Epidermal melanocyte (primary cell): ENCODE data around the gene SPATA32.
A peak's percentile ranks its signal among the peaks of the same experiment; 100 is the strongest.

Experiments used
- DNase-seq: peaks from one replicate; pipeline ENCODE4 v3.0.0; 2011; ENCODE audit warnings: low spot score; ENCODE audit not compliant: insufficient read length

The SPATA32 gene

DNA sequence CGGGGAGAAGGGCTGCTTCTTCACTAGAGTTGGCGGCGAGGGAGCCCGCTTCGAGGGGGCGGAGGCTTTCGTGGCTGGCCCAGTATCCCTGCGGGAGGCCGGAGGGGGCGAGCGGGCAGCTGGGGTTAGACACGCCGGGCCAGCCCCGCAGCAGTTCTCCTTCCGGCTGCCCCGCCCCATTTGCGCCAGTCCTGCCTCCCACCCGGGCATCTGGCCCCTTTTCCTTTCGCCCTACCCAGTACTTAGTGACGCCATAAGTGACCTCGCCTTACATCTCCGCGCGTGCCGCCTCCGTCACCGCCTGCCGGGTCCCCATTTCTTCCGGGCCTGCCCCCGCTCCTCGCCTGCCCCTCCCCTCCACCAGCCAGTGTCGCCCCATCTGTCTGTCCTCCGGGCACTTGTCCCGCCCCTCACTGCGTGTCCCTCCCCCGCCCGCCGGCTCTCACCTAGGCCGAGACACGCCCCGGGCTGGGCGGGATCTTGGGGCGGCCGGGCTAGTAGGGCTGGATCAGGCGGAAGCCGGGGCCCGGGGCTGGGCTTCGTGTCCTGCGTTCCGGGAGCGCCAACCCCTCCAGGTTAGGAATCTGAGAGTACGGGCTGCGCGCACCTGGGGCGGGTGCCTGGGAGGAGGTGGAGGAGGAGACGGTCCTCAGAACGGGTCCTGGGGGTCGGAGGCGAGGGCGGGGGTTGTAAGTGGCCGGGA lies 14.3 kb downstream of the SPATA32 start:
- DNase-seq: peak; percentile 96

DNA sequence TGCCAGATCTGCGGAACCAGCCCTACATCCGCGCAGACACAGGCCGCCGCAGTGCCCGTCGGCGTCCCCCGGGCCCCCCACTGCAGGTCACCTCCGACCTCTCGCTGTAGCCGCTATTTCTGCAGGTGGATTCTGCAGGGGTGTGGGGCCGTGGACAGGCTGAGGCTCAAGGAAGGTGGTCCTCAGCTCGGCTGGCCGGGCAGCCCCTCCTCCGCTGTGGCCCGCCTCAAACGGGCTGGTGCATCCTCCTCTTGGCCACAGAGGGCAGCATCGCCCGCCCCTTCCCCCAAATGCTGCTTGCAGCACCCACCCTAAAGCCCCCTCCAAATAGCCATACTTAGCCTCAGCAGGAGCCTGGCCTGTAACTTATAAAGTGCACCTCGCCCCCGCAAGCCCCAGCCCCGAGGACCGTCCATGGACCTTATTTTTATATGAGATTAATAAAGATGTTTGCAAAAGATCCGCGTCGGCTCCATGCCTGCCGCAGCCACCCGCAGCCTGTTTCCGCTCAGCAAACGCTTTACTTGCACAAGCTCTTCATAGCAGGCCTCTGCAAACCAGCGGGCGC lies 14.9 kb downstream of the SPATA32 start:
- peak; percentile 74 for DNase-seq

DNA sequence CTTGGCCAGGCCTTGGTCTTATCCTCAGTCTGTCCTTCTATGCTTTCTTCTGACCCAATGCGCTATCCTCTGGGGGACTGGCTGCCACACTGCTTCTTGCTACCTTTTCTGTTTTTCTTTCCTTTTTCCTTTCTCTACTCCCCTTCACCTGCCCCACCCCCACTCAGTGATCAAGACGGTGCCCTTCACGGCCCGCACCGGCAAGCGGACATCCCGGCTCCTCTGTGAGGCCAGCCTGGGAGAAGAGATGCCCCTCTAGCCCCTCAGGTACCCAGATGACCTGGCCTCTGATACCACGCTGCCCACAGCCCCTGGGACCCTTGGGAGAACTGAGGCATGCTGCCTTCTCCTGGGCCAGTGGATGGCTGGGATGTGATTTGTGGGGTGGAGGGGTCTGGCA lies 15.6 kb downstream of the SPATA32 start:
- no peak for DNase-seq

DNA sequence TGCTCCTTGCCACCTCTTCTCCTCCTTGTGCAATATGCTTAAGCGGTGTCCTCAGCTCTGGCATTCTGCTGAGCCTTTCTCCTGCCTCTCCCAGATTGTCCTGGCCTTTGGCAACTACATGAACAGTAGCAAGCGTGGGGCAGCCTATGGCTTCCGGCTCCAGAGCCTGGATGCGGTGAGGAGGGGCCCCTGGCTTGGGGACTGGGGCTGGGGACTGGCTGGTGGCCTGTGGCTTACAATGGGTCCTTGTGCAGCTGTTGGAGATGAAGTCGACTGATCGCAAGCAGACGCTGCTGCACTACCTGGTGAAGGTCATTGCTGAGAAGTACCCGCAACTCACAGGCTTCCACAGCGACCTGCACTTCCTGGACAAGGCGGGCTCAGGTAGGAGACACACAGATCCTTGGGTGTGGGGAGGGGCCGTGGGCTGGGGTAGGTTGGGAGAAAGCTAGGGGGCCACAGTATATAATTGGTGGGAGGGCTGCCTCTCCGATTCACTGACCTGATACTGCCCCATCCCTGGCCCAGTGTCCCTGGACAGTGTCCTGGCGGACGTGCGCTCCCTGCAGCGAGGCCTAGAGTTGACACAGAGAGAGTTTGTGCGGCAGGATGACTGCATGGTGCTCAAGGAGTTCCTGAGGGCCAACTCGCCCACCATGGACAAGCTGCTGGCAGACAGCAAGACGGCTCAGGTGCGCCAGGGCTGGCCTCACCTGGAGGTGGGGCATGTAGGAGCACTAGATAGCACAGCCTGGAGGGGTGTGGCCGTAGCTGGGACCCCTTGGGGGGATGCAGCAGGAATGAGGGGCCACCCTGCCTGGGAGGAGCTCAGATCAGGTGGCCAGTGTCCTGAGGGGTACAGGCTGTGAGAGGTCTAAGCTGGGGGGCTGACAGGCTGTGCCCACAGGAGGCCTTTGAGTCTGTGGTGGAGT lies 16.9 kb downstream of the SPATA32 start:
- no peak for DNase-seq

DNA sequence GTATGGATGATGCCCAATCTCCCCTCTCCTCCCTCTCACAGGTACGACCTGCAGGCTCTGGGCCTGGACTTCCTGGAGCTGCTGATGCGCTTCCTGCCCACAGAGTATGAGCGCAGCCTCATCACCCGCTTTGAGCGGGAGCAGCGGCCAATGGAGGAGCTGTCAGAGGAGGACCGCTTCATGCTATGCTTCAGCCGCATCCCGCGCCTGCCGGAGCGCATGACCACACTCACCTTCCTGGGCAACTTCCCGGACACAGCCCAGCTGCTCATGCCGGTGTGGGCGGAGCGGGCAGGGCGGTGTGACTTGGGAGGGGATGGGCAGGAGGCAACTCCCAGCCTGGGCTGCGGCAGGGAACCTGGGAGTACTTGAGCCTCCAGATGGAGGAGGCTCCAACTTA lies 18.1 kb downstream of the SPATA32 start:
- DNase-seq: no peak

DNA sequence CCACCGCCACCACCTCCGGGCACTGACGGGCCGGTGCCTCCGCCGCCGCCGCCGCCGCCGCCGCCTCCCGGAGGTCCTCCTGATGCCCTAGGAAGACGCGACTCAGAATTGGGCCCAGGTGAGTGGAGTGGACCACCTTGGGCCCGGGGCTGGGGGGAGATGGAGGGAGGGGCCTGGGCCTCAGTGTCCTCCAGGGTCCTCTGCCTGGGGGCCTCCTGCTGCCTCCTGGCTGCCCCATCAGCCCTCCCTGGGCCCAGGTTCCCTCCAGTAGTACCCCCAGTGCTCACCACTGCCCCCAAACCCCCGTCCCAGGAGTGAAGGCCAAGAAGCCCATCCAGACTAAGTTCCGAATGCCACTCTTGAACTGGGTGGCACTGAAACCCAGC lies 19.9 kb downstream of the SPATA32 start:
- no peak for DNase-seq

DNA sequence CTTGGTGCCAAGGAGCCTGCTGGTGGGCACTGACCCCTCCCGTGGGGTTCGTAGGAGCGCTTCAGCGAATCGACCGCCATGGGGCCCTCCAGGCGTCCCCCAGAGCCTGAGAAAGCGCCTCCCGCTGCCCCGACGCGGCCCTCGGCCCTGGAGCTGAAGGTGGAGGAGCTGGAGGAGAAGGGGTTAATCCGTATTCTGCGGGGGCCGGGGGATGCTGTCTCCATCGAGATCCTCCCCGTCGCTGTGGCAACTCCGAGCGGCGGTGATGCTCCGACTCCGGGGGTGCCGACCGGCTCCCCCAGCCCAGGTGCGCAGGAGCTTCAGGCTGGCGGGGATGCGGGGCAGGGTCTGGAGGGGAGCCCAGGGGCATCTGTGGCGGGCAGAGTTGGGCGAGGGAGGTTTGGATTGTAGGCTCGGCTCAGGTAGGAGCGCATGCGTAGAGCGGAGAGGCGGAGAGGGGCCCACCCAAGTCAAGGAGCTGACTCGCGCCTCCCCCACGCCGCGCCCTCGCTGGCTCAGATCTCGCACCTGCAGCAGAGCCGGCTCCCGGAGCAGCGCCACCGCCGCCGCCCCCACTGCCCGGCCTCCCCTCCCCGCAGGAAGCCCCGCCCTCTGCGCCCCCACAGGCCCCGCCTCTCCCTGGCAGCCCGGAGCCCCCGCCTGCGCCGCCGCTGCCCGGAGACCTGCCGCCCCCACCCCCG lies 20.4 kb downstream of the SPATA32 start:
- DNase-seq: no peak

DNA sequence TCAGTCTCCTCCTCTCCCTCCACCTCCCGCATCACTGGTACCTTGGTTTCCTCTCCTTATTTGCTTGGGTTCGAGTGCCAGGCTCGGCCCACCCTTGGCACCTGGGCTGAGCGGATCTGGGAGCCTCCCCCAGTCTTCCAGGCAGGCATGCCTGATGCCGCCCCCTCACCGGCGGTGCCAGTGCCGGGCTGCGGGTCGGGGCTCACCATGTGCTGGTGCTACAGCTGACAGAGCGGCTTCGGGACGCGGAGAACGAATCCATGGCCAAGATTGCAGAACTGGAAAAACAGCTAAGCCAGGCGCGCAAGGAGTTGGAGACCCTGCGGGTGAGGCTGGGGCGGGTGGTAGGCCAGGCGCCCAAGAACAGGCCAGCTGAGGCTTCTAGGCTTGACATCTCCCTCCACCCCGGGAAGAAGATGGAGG lies 21.0 kb downstream of the SPATA32 start:
- no peak for DNase-seq

DNA sequence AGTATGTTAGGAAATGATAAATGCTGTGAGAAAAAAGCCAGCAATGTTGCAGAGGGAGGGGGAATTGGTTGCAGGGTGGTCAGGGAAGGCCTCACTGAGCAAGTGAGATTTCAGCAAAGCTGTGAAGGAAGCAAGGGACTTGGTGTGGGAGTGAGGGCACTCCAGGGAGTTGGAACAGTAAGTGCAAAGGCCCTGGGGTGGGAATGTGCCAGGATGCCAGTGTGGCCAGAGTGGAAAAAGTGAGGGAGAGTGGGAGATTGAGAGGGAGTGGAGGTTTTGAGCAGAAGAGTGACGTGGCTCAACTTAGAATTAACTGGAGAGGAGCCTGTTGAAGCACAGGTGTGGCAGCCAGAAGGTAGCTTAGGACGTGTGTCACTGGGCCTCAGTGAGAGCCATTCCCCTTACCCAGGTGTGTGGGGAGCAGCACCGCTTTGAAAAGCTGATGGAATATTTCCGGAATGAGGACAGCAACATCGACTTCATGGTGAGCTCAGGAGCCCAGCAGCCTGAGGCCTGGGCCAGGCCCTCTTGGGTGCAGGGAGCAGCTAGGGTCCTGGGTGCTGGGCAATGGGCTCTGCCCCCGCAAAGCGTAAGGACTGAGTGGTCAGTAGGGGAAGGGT lies 23.6 kb downstream of the SPATA32 start:
- no peak for DNase-seq

DNA sequence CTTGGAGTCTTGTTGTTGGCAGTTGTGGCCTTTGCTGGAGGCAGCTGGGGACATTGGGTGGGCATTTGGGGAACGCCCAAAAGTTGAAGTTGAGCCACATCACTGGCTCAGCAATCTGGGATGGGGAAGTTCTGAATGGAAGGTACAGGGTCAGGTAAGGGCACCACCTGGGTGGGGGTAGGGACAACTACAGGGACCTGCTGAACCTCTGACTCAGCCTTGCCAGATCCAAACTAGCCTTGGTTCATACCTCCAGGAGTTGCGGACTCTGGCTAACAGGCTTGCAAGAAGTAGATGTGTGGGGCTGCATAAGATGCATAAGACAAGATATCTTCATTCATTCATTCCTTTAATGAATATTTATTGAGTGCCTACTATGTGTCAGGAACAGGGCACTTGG lies 24.2 kb downstream of the SPATA32 start:
- no peak for DNase-seq

DNA sequence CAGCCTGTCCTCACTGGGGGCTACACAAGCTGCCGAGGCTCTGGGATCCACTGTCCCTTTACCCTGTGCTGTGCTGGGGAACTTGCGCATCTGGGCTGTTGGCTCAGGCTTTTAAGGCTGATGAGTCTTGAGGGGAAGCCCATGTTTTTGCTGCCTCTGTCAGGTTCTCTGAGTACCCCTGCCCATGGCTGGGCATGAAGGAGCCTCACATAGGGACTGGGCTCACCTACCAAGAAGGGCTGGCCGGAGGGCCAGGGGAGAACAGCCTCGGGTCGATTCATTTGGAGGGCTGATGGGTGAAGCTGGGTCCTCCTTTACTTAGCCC lies 25.6 kb downstream of the SPATA32 start:
- no peak for DNase-seq

DNA sequence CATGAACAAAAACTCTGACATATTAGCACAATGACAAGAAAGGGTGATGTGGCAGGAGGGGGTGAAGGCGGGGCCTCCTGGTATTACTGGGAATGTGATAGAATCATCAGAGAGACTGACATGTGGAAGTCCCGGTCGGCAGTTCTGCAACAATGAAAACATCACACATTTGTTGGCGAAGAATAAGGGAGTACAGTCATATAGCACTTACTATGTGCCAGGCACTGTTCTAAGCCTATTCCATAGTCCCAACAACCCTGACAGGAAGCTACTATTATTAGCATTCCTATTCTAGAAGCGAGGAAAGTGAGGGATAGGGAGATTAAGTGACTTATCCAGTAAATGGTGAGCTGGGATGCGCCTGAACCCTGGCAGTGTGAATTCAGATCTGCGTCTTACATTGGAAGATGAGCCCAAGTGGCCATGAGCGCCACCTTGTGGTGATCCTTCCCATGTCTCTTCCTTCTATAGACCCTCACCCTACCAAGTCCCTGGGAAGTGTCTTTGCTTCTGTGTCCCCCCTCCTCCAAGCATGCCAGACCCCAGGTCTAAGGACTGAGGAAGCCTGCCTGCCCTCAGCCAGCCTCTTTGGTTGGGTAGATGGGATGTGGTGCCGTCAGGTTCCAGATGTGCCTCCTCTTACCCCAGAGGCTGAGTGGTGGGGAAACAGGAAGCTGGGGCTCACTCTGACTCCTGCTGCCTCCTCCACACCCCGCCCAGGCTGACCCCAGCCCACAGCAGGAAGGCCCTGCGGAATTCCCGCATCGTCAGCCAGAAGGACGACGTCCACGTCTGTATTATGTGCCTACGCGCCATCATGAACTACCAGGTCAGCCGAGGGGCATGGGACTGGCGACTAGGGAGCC lies 26.2 kb downstream of the SPATA32 start:
- DNase-seq: peak; percentile 95

DNA sequence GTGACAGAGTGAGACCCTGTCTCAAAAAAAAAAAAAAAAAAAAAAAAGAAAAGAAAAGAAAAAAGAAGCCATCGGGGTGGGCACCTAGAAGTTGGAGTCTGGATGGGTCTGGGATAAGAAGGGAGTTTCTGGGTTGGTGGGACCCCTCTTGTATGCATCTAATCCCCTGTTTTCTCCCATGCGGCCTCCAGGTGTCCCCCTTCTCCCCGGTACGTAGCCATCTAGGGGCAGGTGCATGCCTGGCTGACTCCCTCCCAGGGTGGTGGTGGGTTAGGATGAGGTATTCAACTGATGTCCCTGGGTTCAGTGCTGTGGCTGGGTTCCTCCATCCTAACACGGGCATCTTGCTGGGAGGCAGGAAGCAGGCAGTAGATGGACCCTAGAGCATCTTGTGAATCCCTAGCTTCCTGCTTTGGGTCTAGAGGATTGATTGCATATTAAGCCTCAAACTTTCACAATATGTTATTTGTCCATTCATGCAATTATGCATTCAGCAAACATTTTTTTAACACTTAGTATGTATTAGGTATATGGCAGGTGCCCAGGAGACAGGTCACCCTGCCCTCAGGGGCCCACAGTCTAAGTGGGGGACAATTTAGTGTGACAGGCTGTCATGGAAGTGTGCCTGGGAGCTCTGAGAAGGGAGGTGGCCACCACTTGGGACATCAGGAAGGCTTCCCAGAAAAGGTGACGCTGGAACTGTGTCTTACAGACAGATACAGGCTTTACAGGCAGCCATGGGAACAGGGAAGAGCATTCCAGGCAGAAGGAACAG lies 27.1 kb downstream of the SPATA32 start:
- no peak for DNase-seq

DNA sequence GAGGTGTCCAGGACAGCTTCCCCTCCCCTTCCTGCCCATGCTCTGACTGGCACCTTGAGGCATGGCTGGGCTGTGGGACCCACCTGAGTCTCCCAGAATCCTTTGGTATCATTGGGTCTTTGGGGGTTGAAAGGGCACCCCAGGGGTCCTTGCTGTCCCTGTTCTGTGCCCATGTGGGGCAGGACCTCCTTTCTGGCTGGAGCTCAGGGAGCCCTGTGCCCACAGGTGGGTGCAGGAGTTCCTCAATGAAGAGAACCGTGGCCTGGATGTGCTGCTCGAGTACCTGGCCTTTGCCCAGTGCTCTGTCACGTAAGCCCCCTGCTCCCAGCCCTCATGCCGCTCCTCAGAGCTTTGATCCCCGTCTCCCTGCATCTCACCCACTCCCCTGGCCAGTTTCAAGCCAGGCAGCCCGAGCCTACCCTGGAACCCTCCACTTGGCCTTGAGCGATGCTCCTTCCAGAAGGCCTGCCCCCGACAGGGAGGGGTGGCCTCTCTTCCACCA lies 28.4 kb downstream of the SPATA32 start:
- no peak for DNase-seq

DNA sequence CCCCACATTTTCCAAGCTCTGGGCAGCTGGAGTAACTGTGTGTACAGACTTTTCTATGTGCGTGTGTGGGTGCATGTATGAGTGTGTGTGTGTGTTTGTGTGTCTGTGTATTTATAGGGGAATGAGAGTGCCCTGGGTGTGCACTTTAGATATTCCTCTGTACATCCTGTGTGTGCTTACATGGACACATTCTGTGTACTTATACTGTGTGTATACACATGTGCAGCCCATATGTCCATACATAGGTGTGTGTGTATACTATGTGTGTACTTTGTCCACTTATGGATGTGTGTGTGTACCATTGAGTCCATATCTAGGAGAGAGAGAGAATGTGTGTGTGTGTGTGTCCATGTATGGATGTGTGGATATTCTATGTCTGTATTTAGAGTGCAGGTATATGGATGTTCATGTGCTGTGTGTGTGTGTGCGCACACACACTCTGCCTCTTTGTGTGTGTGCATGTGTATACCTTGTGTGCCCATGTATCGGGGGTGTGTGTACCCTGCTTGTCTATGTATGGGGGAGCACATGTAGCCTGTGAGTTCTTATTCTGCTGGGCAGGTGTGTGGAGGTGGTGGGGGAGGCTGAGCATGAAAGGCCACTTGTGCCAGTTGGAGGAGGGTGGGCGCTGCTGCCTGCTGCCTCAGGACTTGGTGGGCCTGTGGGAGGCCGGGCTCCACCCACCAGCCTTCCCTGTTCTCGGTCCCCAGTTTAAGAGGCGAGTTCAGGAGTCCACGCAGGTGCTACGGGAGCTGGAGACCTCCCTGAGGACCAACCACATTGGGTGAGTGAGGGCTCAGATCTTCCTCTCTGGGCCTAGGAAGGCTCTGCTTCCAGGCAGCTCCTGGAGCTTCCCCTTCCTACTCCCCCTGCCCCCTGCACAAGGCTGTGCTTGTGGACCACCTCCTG lies 29.1 kb downstream of the SPATA32 start:
- no peak for DNase-seq

DNA sequence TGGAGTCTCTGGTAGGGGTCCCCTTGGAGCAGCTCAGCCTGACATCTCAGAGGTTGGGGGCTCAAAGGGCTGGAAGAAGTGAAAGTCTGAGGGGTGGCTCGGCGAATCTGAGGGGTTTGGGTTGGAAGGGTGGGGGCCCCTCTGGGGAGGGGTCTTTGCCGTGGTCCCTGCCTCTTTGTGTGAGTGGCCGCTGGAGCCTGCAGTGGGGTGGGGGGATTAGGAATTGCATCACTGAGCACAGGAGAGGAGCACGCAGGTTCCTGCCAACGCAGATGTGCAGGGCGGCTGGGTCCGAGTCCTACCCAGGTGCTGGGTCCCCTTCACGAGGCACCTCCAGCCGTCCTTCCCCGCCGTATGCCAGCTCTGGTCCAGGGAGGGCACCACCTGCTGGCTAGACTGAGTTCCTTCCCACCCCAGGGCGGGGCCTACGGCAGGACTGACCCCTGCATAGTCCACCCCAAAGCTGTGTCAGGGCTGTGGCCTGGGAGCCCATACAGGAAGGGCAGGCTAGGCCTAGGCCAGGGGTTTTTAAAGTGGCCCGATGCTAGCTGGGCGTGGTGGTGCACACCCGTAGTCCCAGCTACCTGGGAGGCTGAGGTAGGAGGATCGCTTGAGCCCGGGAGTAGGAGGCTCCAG lies 30.3 kb downstream of the SPATA32 start:
- DNase-seq: no peak

DNA sequence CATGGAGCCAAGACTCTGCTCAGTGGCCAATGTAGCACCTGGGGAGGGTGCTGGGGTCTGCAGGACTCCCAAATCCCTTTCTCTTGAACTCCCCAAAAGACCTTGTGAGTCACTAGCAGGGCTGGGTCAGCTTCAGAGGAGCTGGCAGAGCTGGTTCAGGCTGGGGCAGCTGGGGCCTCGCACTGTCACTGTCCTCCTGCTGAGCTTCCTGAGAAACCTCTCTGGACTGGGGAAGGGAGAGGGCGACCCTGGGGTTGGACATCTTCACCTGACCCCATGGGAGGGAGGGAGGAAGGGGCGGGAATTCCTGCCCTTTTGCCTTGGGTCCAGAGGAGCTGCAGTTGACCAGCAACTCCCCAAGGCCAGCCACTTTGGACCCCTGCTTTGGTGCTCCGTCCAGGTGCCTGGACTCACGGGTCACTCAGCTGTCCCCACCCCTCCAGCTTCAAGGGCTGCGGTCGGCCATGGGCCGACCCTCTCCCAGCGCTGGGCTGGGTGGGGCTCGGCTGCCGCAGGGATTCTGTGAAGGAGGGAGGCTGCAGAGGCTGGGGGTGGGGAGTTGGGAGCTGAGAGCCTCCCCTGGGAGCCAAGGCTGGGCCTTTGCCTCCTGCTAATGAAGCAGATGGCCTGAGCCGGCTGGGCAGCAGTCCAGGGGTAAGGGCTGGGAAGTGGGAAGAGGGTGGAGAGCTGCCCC lies 31.0 kb downstream of the SPATA32 start:
- DNase-seq: no peak
